PC-9 (cell line): ENCODE results near the gene GOLGA5. TPM values are rescaled to one million over a fixed set of nuclear protein-coding genes. Genes with fewer than 3 reads are reported as not detected.
A peak's percentile ranks its signal among the peaks of the same experiment; 100 is the strongest.

Source experiments
- Bru-seq: library from RNA; stranded (reverse); fragments of 400-500 nt; gene quantifications from one replicate; lab custom pipeline; 2021; lab: Mats Ljungman, UMichigan
- BruChase-seq, 2 experiments: library from RNA; stranded (reverse); fragments of 400-500 nt; gene quantifications; one replicate each; lab custom pipeline; 2021; lab: Mats Ljungman, UMichigan
- BruUV-seq: library from RNA; stranded (reverse); fragments of 400-500 nt; replicated peaks from 2 replicates; lab custom pipeline; 2021; lab: Mats Ljungman, UMichigan
- CTCF ChIA-PET: fragments of 300-600 bp; sonication (Branson Sonifier 250); formaldehyde crosslinking; loops from one replicate; lab custom pipeline; 2022; ENCODE audit warnings: antibody characterized with exemption; lab: Charles Lee
- POLR2A ChIA-PET: fragments of 300-600 bp; sonication (Branson Sonifier 250); formaldehyde crosslinking; loops from one replicate; lab custom pipeline; 2022; ENCODE audit warnings: antibody characterized with exemption; ENCODE audit not compliant: unreplicated experiment; lab: Charles Lee
- DNase-seq, 2 experiments: peaks; one replicate each; pipeline versions ENCODE4 v3.0.0 to v3.0.0-alpha.2; 2015 to 2022; ENCODE audit warnings: mixed read lengths in 1 of 2
- H2AFZ ChIP-seq: fragments of 200-600 bp; sonication (generic); 2 replicates; pipeline ENCODE4 v1.8.1; 2017; ENCODE audit warnings: antibody characterized with exemption
- H3F3A ChIP-seq: fragments of 200-600 bp; sonication (generic); 2 replicates; pipeline ENCODE4 v1.8.1; 2017; ENCODE audit warnings: antibody characterized with exemption, mild to moderate bottlenecking, low read depth; ENCODE audit not compliant: insufficient read depth
- H3K27ac ChIP-seq: fragments of 200-600 bp; sonication (generic); 2 replicates; pipeline ENCODE4 v1.6.1; 2016; ENCODE audit warnings: mixed run types
- H3K27me3 ChIP-seq: fragments of 200-600 bp; sonication (generic); 2 replicates; pipeline ENCODE4 v1.6.1; 2016; ENCODE audit warnings: low read depth, mixed run types; ENCODE audit not compliant: insufficient read depth
- H3K36me3 ChIP-seq: fragments of 200-600 bp; sonication (generic); 2 replicates; pipeline ENCODE4 v1.6.1; 2016; ENCODE audit warnings: low read depth, mixed run types
- H3K4me1 ChIP-seq: fragments of 200-600 bp; sonication (generic); replicated peaks from 2 replicates; pipeline ENCODE4 v1.6.1; 2016; ENCODE audit warnings: mixed run types; ENCODE audit not compliant: insufficient read depth
- H3K4me2 ChIP-seq: fragments of 200-600 bp; sonication (generic); 2 replicates; pipeline ENCODE4 v1.6.1; 2017; ENCODE audit warnings: mixed run types
- H3K4me3 ChIP-seq: fragments of 200-600 bp; sonication (generic); 2 replicates; pipeline ENCODE4 v1.6.1; 2016; ENCODE audit warnings: mixed run types
- H3K79me2 ChIP-seq: fragments of 200-600 bp; sonication (generic); 2 replicates; pipeline ENCODE4 v1.6.1; 2017; ENCODE audit warnings: low read depth, mixed run types
- H3K9me2 ChIP-seq: fragments of 200-600 bp; sonication (generic); 2 replicates; pipeline ENCODE4 v1.8.1; 2017; ENCODE audit warnings: mild to moderate bottlenecking; ENCODE audit not compliant: insufficient read depth
- H3K9me3 ChIP-seq: fragments of 200-600 bp; sonication (generic); 2 replicates; pipeline ENCODE4 v1.8.1; 2016; ENCODE audit warnings: low read depth; ENCODE audit not compliant: insufficient read depth
- H4K20me1 ChIP-seq: fragments of 200-600 bp; sonication (generic); 2 replicates; pipeline ENCODE4 v1.8.1; 2017; ENCODE audit not compliant: insufficient read depth
- CTCF ChIP-seq: fragments of 200-600 bp; sonication (generic); conservative IDR thresholded peaks from 2 replicates; pipeline ENCODE4 v1.6.1; 2017; ENCODE audit warnings: mixed run types, antibody characterized with exemption, mild to moderate bottlenecking, moderate library complexity
- EZH2 ChIP-seq: fragments of 200-600 bp; sonication (generic); IDR thresholded peaks from 2 replicates; pipeline ENCODE4 v1.8.0; 2017; ENCODE audit warnings: antibody characterized with exemption, low read depth
- intact Hi-C: fragments of 100-400 bp; cut with micrococcal nuclease; formaldehyde crosslinking; loops from one replicate; pipeline ENCODE4 v1.10.0; 2022; ENCODE audit not compliant: unreplicated experiment
- long read RNA-seq: library from polyadenylated mRNA; stranded (forward); transcript quantifications from one replicate; pipeline ENCODE4 v2.0.0, GENCODE V29; 2022
- total RNA-seq: library from RNA; stranded (reverse); gene quantifications from 2 replicates; pipeline ENCODE4 v1.2.3, GENCODE V29; 2021

GOLGA5 gene
- total RNA-seq (17.2 and 22.6 TPM in 2 replicates), Bru-seq, nascent RNA (percentile 73 among the genes with signal in this experiment), BruChase-seq, experiment 1, labeled RNA remaining after a 2-hour chase (percentile 64 among the genes with signal in this experiment), BruChase-seq, experiment 2, labeled RNA remaining after a 6-hour chase (percentile 68 among the genes with signal in this experiment)
- long read RNA-seq, transcript GOLGA5-201 (13 exons, 2,969 nt), result major isoform, 32 of 39 reads
- long read RNA-seq, partial matches to known transcripts, result 3 of 39 reads
- long read RNA-seq, other reads (novel, unspliced or antisense), result 4 of 39 reads

- Histone ChIP-seq H3K36me3 (peaks cover 10% of the 10 kb centered on the region; the same call in 1 of the 2 replicates), H3K27me3 (no peaks in the 10 kb centered on the region), H3K4me3 (peak within 1 kb of the TSS; percentile 89), H3K27ac (peak within 1 kb of the TSS; percentile 87), H3F3A (peaks cover 11% of the 10 kb centered on the region), H3K9me3 (peaks cover 12% of the 10 kb centered on the region), H3K79me2 (peaks cover 43% of the 10 kb centered on the region), H2AFZ (peak within 1 kb of the TSS; percentile 83), H3K9me2 (no peaks in the 10 kb centered on the region), H3K4me2 (peak within 1 kb of the TSS; percentile 96), H4K20me1 (no peaks in the 10 kb centered on the region; the same call in 1 of the 2 replicates), H3K4me1 (peaks cover 26% of the 10 kb centered on the region)
- POLR2A ChIA-PET, result interaction anchor here (0.6 kb wide), 1 partner anchor 8 kb away, joined by 3 read pairs; no protein-coding TSS in a partner anchor
- DNase-seq, result peak; percentile 91 to 98
- no TSS peak for BruUV-seq
- TF ChIP-seq CTCF (no peak), EZH2 (no peak)
- CTCF ChIA-PET, result no interaction called here
- intact Hi-C loops, result loop anchor here (5.0 kb wide), 1 partner anchor 47 kb away; the partner anchor contains the start of gene LGMN
These were observed at the start of gene GOLGA5 for GRCh38 chr14:92793709-92794546. Gene GOLGA5, plus strand, starts transcription at chr14:92794305. Its CDS starts 3,133 bp downstream, at chr14:92797438.

- Histone ChIP-seq H3F3A (no peaks in the 10 kb centered on the region; the same call in 1 of the 2 replicates), H3K79me2 (peaks cover 28% of the 10 kb centered on the region), H3K9me3 (no peaks in the 10 kb centered on the region), H3K27me3 (no peaks in the 10 kb centered on the region), H3K9me2 (no peaks in the 10 kb centered on the region), H3K4me1 (peaks cover 13% of the 10 kb centered on the region), H3K36me3 (no peaks in the 10 kb centered on the region), H3K27ac (peak overlapping the region; percentile 11; the same call in 1 of the 2 replicates), H4K20me1 (no peaks in the 10 kb centered on the region; the same call in 1 of the 2 replicates), H3K4me2 (peak overlapping the region; percentile 95), H2AFZ (peak overlapping the region; percentile 92), H3K4me3 (peak overlapping the region; percentile 87)
- no peak for DNase-seq
- TSS peak; percentile 68 for BruUV-seq
- intact Hi-C loops, result loop anchor here (5.0 kb wide), 1 partner anchor 45 kb away; the partner anchor contains the start of gene GOLGA5
- CTCF ChIA-PET, result no interaction called here
- POLR2A ChIA-PET, result interaction anchor here (0.6 kb wide), 2 partner anchors 25 to 1433 kb away, joined by 3 to 4 read pairs; no protein-coding TSS in a partner anchor
- TF ChIP-seq CTCF (no peak), EZH2 (no peak)
These were observed 46.3 kb upstream of the GOLGA5 start for GRCh38 chr14:92747701-92748258.
